Eye (tissue), 1 donor: ENCODE measurements around the gene PTPRT.
"Not testable (repeated sequence)": the region's sequence is repeated elsewhere in the genome, so short reads cannot be mapped to it uniquely, and the experiment has no call there.

ENCODE experiments used
- DNase-seq: peaks from one replicate; pipeline ENCODE4 v3.0.0-alpha.2; 2015

PTPRT gene

GRCh38 chr20:42959996-42960395, 229.7 kb downstream of the PTPRT start:
- DNase-seq: no peak

GRCh38 chr20:42958367-42959069, 231.2 kb downstream of the PTPRT start:
- DNase-seq: no peak

- no peak for DNase-seq
Observed at GRCh38 chr20:42957704-42958095, 232.0 kb downstream of the PTPRT start.

- no peak for DNase-seq
Observed at GRCh38 chr20:42957018-42957703, 232.5 kb downstream of the PTPRT start.

- no peak for DNase-seq
Observed at GRCh38 chr20:42955713-42956112, 234.0 kb downstream of the PTPRT start.

- DNase-seq: no peak
Observed at GRCh38 chr20:42954951-42955350, 234.8 kb downstream of the PTPRT start.

GRCh38 chr20:42949950-42950349, 239.8 kb downstream of the PTPRT start:
- DNase-seq: no peak

GRCh38 chr20:42945234-42945994, 244.3 kb downstream of the PTPRT start:
- no peak for DNase-seq

GRCh38 chr20:42941629-42942028, 248.1 kb downstream of the PTPRT start:
- no peak for DNase-seq

- no peak for DNase-seq
Observed at GRCh38 chr20:42938441-42939205, 251.1 kb downstream of the PTPRT start.

- DNase-seq: no peak
Observed at GRCh38 chr20:42936482-42936881, 253.2 kb downstream of the PTPRT start.

GRCh38 chr20:42924215-42924614, 265.5 kb downstream of the PTPRT start:
- no peak for DNase-seq

GRCh38 chr20:42923348-42923918, 266.3 kb downstream of the PTPRT start:
- DNase-seq: no peak

GRCh38 chr20:42920776-42921175, 268.9 kb downstream of the PTPRT start:
- no peak for DNase-seq

- no peak for DNase-seq
Observed at GRCh38 chr20:42919316-42919715, 270.4 kb downstream of the PTPRT start.

- DNase-seq: no peak
Observed at GRCh38 chr20:42915081-42915480, 274.6 kb downstream of the PTPRT start.

GRCh38 chr20:42914302-42914701, 275.4 kb downstream of the PTPRT start:
- no peak for DNase-seq

GRCh38 chr20:42910808-42911207, 278.9 kb downstream of the PTPRT start:
- DNase-seq: not testable (repeated sequence)

- no peak for DNase-seq
Observed at GRCh38 chr20:42907730-42908129, 282.0 kb downstream of the PTPRT start.

GRCh38 chr20:42906120-42906519, 283.6 kb downstream of the PTPRT start:
- DNase-seq: no peak

GRCh38 chr20:42902509-42902908, 287.2 kb downstream of the PTPRT start:
- DNase-seq: no peak

GRCh38 chr20:42901689-42902440, 287.8 kb downstream of the PTPRT start:
- DNase-seq: no peak
